ENCODE measurements around the gene MROH7.

DNA sequence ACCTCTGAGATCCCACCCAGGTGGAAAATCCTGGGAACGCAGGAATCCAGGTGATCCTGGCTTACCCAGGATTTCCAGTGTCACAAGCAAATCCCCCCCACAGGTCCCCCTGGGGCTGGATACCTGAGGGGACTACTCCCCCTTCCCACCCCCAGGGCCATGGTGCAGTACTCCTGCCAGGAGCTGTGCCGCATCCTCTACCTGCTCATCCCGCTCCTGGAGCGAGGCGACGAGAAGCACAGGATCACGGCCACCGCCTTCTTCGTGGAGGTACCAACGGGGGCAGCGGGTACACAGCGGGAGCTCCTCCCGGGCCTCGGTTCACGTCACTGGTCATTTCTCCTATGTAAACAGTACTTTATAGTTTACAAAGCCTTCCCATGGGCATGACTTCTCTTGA, 53.6 kb downstream of the MROH7 start:
- TF ChIP-seq, protein P1, sequence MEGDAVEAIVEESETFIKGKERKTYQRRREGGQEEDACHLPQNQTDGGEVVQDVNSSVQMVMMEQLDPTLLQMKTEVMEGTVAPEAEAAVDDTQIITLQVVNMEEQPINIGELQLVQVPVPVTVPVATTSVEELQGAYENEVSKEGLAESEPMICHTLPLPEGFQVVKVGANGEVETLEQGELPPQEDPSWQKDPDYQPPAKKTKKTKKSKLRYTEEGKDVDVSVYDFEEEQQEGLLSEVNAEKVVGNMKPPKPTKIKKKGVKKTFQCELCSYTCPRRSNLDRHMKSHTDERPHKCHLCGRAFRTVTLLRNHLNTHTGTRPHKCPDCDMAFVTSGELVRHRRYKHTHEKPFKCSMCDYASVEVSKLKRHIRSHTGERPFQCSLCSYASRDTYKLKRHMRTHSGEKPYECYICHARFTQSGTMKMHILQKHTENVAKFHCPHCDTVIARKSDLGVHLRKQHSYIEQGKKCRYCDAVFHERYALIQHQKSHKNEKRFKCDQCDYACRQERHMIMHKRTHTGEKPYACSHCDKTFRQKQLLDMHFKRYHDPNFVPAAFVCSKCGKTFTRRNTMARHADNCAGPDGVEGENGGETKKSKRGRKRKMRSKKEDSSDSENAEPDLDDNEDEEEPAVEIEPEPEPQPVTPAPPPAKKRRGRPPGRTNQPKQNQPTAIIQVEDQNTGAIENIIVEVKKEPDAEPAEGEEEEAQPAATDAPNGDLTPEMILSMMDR (IDR thresholded peaks at IDR 0.05): no peak
- no peak for TF ChIP-seq POLR2A (IDR thresholded peaks at IDR 0.05)
